Muscle of leg (tissue), 16 donors: ENCODE results near the gene PLEKHA1. TPM values are rescaled to one million over a fixed set of nuclear protein-coding genes. Genes with fewer than 3 reads are reported as not detected.
A peak's percentile ranks its signal among the peaks of the same experiment; 100 is the strongest.

ENCODE experiments used
- DNase-seq: peaks from one replicate; pipeline ENCODE4 v3.0.0; 2013
- H3K27ac ChIP-seq: one replicate; pipeline ENCODE4 v1.5.1; 2013; ENCODE audit warnings: mild to moderate bottlenecking, low read length, control low read depth
- H3K27me3 ChIP-seq: one replicate; pipeline ENCODE4 v1.6.1; 2013; ENCODE audit warnings: low read length; ENCODE audit not compliant: control insufficient read depth, insufficient read depth
- H3K36me3 ChIP-seq: one replicate; pipeline ENCODE4 v1.6.1; 2013; ENCODE audit warnings: low read length; ENCODE audit not compliant: control insufficient read depth, insufficient read depth
- H3K4me1 ChIP-seq: one replicate; pipeline ENCODE4 v1.6.1; 2013; ENCODE audit warnings: low read length; ENCODE audit not compliant: control insufficient read depth, insufficient read depth
- H3K4me3 ChIP-seq: one replicate; pipeline ENCODE4 v1.5.1; 2013; ENCODE audit warnings: low read length, control low read depth
- H3K9me3 ChIP-seq: replicated peaks from 2 replicates; pipeline ENCODE4 v1.6.1; 2013; ENCODE audit warnings: low read depth, low read length; ENCODE audit not compliant: control insufficient read depth
- WGBS: methylation state at CpG from one replicate; pipeline ENCODE4 v1.1.5; 2013; ENCODE audit warnings: missing lambda C conversion rate; ENCODE audit not compliant: insufficient coverage; 5-methylcytosine and 5-hydroxymethylcytosine counted together
- long read RNA-seq, 11 donors: transcript quantifications; one replicate each; lab custom pipeline, GENCODE V29; 2026
- polyA plus RNA-seq, 8 donors: library from polyadenylated mRNA; unstranded; fragments of 120-200 nt; gene quantifications; one replicate each; pipeline versions ENCODE4 v1.2.1 to v1.2.3, GENCODE V29; 2013; ENCODE audit warnings: inconsistent platforms in 1 of 8, low replicate concordance in 1 of 8; ENCODE audit not compliant: insufficient read length in 8 of 8, insufficient read depth in 1 of 8
- total RNA-seq: library from RNA; stranded (reverse); fragments of 120-200 nt; gene quantifications from one replicate; pipeline ENCODE4 v1.2.4, GENCODE V29; 2013

The PLEKHA1 gene
- total RNA-seq, result 22.0 TPM
- polyA plus RNA-seq, result 10 to 100 TPM; 23.6 to 36.3 (median 30.0) TPM
- long read RNA-seq, donor 1, result 0 reads
- long read RNA-seq, donor 2, result 0 reads
- long read RNA-seq, donor 3, result 0 reads
- long read RNA-seq, donor 4, result 0 reads
- long read RNA-seq, donor 5, partial matches to known transcripts, result 0 of 6 reads
- long read RNA-seq, donor 5, other reads (novel, unspliced or antisense), result 6 of 6 reads
- long read RNA-seq, donor 6, result 0 reads
- long read RNA-seq, donor 7, result 0 reads
- long read RNA-seq, donor 8, result 0 reads
- long read RNA-seq, donor 9, result 0 reads
- long read RNA-seq, donor 10, result 0 reads
- long read RNA-seq, donor 11, result 0 reads

DNA sequence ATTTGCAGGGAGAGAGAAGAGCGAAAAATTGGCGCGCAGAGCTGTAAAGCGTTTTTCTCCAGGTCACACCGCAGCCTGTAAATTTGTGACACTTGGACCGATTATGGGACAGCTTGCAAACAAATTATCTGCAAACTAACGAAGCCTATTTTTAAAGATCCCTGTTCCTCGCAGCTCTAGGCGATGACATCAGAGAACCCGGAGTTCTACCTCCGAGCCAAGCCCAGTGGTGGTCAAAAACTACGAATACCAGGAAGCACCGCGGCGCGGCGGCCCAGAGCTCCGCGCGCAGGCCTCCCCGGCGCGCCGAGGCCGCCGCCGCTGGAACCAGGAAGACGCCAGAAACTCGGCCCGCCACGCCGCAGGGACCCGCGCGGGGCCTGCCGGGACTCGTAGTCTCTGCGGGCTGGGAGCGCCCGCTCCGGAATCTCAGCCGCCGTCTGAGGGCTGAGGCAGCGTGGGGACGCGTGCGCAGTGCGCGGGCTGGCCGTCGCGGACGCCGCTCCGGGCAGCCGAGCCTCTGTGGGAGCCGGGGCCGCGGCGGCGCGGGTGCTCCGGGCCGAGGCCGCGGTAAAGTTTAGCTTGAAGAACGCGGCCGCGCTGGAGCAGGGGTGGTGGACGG lies at the start of gene PLEKHA1:
PLEKHA1 (plus strand) TSS at position 472 of the 622 bp plus-strand sequence. CDS start 18,493 bp downstream, outside the sequence.
- Histone ChIP-seq H3K36me3 (peaks cover 5% of the 10 kb centered on the region), H3K27ac (peak within 1 kb of the TSS; percentile 86), H3K27me3 (peaks cover 4% of the 10 kb centered on the region), H3K9me3 (no peaks in the 10 kb centered on the region), H3K4me1 (peaks cover 19% of the 10 kb centered on the region), H3K4me3 (peak within 1 kb of the TSS; percentile 84)
- peak; percentile 99 for DNase-seq
- WGBS, result under 1% methylated on average over 66 of the region's 71 CpGs

DNA sequence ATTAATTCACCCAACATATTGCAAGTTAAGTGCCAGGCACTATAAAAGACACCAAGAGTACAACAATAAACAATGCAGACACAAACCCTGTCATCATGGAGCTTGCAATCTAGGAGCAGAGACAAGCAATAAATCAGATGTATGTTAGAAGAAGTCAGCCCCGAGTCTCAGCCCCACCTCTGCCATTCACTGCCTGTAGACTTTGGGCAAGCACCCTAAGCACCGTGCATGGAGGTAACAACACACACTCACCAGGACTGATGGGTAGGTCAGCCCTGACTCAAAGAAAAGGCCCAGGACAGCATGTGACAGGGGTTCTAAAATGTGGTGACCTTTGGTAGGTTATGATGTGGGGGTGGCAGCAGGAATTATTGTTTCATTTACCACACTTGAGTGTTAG lies 49.3 kb upstream of the PLEKHA1 start:
- H3K4me1 ChIP-seq, result no peaks in the 10 kb centered on the region
- H3K9me3 ChIP-seq, result no peaks in the 10 kb centered on the region
- no CpG with 5 or more reads among the region's 2 CpGs for WGBS
- no peak overlapping the region for H3K4me3 ChIP-seq
- H3K27ac ChIP-seq, result no peak overlapping the region
- H3K36me3 ChIP-seq, result no peaks in the 10 kb centered on the region
- H3K27me3 ChIP-seq, result peaks cover 4% of the 10 kb centered on the region
- no peak for DNase-seq

DNA sequence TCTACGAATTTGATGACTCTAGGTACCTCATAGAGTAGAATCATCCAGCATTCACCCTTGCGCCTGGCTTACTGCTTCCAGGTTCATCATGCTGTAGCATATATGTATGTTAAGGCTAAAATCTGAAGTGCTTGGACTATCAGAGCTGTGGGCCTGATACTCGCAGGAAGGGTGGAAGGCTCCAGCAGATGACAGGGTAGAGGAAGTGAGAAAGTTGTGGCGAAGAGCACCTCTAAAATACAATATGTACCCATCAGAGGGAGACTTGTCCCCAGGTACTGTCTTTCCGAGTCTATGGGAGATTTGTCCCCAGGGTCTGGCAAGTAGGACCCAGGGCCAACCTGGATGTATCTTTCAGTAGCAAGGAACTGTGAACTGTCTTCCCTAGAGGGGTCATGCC lies 48.1 kb upstream of the PLEKHA1 start:
- Histone ChIP-seq H3K27ac (no peak overlapping the region), H3K4me1 (no peaks in the 10 kb centered on the region)
- WGBS, result 100% methylated on average over 1 of the region's 5 CpGs

DNA sequence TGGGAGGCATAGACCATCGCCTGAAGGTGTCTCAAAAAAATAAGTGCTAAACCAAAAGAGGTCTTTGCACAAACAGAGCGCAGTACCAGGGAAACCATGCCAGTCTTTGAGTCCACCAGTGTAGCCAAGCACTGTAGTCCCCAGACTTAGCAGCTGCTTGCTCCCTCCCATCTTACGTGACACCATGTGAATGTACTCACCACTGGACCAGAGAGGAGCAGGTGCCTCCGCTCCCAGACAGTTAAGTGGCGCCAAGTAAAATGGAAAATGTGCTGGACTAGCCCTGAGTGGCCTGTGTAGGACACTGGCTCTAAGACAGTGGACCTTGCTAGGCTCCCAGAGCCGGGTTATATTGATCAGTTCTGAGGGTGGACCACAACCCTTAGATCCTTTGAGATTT lies 47.7 kb upstream of the PLEKHA1 start:
- Histone ChIP-seq H3K36me3 (no peaks in the 10 kb centered on the region), H3K27me3 (peaks cover 8% of the 10 kb centered on the region), H3K9me3 (no peaks in the 10 kb centered on the region), H3K4me1 (no peaks in the 10 kb centered on the region), H3K4me3 (no peak overlapping the region), H3K27ac (no peak overlapping the region)
- 72% methylated on average over 6 of the region's 6 CpGs for WGBS
- DNase-seq, result no peak

More for the DNA sequence above, 48.1 kb upstream of the PLEKHA1 start:
- Histone ChIP-seq H3K9me3 (no peaks in the 10 kb centered on the region), H3K4me3 (no peak overlapping the region), H3K36me3 (no peaks in the 10 kb centered on the region), H3K27me3 (peaks cover 6% of the 10 kb centered on the region)
- no peak for DNase-seq

DNA sequence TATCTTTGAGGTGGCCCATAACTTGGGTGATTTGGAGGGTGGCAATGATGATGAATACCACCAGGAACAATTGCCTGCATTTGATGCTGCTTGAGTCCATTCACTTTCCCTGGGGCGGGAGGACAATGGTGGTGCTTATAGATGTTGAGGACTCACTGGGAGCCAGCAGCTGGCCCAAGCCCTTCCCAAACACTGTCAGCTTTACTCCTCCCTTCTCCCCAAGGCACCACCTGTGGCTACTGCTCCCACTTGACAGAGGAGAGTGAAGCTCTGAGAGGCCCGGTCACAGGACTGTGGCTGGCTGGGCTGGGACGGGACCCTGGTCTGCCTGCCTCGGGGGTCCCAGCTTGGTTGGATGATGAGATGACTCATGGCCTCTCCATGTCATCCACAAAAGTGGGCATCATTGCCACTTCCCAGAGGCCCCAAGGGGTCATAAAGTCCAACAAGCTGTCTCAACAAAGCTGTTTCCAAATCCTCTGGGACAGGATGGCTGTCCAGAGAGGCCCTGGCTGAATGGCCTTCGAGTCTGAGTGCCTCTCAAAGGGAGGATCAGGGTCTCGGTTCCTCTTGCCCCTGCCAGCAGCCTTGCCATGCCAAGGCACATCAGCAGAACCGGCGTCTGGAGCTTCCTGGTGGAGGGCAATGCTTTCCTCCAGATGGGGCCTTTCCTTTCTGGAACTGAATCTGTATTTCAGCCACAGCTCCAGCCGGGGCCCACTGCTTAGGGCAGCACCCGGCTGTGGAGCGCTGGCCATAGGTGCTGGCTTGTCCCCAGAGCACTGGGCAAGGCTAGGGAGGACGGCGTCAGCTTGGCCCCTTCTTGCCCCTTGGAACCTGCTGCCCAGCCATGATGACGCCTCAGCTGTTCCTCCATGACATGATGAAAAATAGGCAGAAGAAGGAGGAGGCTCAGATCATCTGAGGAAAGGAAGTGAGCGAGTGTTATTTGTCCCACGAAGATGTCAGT lies 47.0 kb upstream of the PLEKHA1 start:
- no peaks in the 10 kb centered on the region for H3K9me3 ChIP-seq
- peaks cover 9% of the 10 kb centered on the region for H3K27me3 ChIP-seq
- no peak overlapping the region for H3K27ac ChIP-seq
- H3K4me1 ChIP-seq, result no peaks in the 10 kb centered on the region
- 83% methylated on average over 14 of the region's 16 CpGs for WGBS
- H3K4me3 ChIP-seq, result no peak overlapping the region
- no peaks in the 10 kb centered on the region for H3K36me3 ChIP-seq
- no peak for DNase-seq

DNA sequence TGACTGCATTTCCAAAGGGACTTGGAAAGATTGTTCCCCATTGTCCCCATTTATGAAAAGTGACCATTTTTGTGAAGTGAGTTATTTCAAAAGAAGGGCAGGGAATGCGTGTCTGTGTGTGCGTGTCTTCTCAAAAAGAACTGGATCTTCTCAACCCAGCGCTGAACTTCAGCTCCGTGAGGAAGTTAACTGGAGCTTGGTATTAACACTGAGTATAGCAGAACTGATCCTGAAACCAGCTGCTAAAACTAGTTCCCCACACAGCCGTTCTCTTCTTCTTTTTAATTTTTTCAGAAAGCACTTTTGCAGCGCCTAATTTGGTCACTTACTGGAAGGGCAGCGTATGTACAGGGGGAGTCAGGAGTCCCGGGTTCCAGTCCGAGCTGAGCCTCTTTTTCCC lies 45.8 kb upstream of the PLEKHA1 start:
- 61% methylated on average over 8 of the region's 9 CpGs for WGBS

DNA sequence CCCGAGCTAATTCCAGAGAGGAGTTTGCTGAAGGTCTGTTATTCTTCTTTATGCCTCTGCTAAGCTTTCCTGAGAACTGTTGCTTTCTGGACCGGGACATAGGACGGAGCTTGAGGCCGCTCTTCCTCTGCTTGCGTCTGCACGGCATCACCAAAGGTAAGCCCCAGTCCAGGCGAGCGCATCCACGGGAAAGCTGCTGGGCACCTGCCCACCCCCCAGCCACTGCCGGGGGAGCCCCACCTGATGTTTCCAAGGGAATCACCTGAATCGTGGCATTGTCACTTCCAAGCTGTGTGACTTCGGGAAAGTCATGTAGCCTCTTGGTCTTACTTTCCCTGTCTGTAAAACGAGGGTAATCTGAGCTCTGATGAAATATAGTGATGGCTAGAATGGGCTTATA lies 45.1 kb upstream of the PLEKHA1 start:
- Histone ChIP-seq H3K36me3 (no peaks in the 10 kb centered on the region), H3K27me3 (peaks cover 12% of the 10 kb centered on the region), H3K4me1 (no peaks in the 10 kb centered on the region), H3K9me3 (no peaks in the 10 kb centered on the region), H3K4me3 (no peak overlapping the region), H3K27ac (no peak overlapping the region)
- 71% methylated on average over 12 of the region's 13 CpGs for WGBS
- no peak for DNase-seq

More for the DNA sequence above, 45.8 kb upstream of the PLEKHA1 start:
- no peaks in the 10 kb centered on the region for H3K36me3 ChIP-seq
- no peaks in the 10 kb centered on the region for H3K4me1 ChIP-seq
- no peak overlapping the region for H3K27ac ChIP-seq
- H3K4me3 ChIP-seq, result no peak overlapping the region
- DNase-seq, result peak; percentile 25
- peaks cover 12% of the 10 kb centered on the region for H3K27me3 ChIP-seq
- H3K9me3 ChIP-seq, result no peaks in the 10 kb centered on the region

DNA sequence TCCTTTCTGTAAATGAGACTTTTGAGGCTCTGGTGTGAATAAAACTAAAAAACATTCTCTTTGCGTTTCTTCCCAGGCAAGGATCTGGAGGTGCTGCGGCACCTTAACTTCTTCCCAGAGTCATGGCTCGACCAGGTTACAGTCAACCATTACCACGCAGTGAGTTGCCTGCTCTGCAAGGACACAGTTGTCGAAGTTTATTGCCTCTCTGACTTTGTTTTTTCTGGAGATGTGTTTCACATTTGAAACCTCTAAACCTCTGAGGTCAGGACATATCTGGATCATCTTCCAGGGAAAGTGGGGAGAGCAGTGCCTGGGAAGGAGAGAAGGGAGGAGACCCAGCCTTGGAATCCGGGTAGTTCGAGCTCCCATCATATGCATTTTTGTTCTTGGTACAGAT lies 43.4 kb upstream of the PLEKHA1 start:
- no peaks in the 10 kb centered on the region for H3K4me1 ChIP-seq
- no peaks in the 10 kb centered on the region for H3K9me3 ChIP-seq
- H3K27ac ChIP-seq, result no peak overlapping the region
- no peak for DNase-seq
- H3K27me3 ChIP-seq, result peaks cover 12% of the 10 kb centered on the region
- no peaks in the 10 kb centered on the region for H3K36me3 ChIP-seq
- WGBS, result 68% methylated on average over 3 of the region's 7 CpGs
- no peak overlapping the region for H3K4me3 ChIP-seq

DNA sequence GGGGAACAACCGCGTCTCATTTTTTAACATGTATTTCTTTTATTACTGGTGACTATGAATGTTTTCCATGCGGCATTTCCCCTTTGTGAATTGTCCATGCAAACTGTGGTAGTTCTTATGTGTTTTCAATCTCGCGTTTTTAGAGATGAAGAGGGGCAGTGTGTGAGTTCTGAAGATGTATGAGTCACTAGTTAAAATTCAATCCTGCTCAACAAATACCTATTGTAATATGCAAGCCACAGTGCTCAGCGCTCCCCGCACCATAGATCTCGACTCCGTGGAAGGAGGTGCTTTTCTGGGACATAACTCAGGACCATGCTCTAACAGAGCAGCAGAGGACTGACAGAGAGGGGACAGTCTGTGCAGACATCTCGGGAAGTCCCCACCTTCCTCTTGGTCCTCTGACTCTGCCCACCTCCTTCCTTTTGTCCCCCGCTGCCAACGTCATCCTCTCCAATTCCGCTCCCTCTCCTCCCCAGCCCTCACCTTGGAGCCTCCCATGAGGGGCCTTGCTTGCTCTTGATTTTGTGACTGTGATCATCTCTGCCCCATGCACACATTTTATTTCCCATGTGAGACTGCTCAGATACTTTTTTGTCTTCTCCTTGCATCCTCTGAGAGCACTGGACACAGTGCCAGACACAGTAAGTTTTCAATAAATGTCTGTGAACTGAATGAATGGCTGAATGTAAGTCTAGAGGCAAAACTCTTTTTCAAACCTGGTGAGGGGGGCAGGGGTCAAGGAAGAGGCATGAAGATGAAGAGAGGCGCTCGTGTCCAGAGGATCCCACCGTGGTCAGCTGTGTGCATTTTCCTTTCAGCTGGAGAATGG lies 42.7 kb upstream of the PLEKHA1 start:
- no peak for DNase-seq
- Histone ChIP-seq H3K27ac (no peak overlapping the region), H3K4me1 (no peaks in the 10 kb centered on the region), H3K27me3 (peaks cover 14% of the 10 kb centered on the region), H3K9me3 (no peaks in the 10 kb centered on the region), H3K36me3 (no peaks in the 10 kb centered on the region), H3K4me3 (no peak overlapping the region)
- 69% methylated on average over 10 of the region's 16 CpGs for WGBS
